HG03159 (cell line): ENCODE measurements around the gene FBXO44.
"Not testable (repeated sequence)": the region's sequence is repeated elsewhere in the genome, so short reads cannot be mapped to it uniquely, and the experiment has no call there.

ENCODE experiments used
- ATAC-seq: cut with Tn5 transposase; IDR thresholded peaks from one replicate; pipeline ENCODE4 v1.9.1; 2021; ENCODE audit warnings: mild to moderate bottlenecking, moderate library complexity; ENCODE audit not compliant: unreplicated experiment

The FBXO44 gene

DNA sequence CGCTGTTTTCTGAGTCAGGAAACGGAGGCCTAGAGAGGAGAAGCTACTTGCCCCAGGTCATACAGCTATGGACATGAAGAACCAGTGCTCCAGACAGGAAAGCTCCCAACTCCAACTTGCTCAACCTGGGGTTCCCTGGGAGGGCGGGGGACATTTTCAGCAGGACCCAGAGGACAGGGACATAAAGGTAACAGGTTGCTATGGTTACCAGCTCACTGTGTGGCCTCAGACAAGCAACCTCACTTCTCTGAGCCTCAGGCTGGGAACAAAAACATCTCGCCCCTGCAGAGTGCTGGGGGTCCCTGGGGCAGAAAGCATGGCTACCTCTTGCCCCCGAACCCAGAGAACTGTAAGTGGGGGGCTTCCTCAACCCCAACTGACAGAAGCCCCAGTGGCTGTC, 16.6 kb upstream of the FBXO44 start:
- no peak for ATAC-seq

DNA sequence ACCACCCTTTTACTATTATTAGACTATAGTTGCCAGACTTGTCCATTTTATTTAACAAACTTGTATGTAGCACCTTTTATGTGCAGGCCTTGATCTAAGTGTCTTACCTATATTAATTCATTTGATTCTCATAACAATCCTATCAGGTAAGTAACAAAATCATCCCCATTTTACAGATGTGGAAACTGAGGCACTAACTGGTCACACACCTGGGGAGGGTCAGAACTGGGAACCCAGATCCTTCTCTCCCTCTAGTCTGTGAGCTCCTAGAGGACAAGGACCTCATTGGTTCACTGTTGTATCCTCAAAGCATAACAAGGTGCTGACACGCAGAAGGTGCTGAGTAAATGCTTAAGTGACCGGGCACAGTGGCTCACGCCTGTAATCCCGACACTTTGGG, 15.3 kb upstream of the FBXO44 start:
- ATAC-seq: no peak

DNA sequence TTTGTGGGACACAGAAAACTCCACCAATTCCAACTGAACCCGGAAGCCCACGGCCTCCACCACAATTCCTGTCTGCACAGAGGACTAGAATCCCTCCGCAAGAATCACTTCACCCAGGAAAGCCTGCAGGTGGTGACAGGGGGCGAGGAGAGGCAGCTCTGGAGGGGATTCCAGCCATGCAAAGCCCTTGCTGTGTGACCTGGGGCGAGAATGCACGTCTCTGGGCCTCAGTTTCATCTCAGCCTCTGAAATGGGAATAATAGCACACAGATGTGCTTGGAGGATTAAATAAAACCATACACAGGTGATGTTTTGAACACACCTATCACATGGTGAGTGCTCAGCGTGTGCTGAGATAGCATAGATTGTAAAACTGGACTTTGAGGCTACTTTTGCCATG, 14.6 kb upstream of the FBXO44 start:
- no peak for ATAC-seq

DNA sequence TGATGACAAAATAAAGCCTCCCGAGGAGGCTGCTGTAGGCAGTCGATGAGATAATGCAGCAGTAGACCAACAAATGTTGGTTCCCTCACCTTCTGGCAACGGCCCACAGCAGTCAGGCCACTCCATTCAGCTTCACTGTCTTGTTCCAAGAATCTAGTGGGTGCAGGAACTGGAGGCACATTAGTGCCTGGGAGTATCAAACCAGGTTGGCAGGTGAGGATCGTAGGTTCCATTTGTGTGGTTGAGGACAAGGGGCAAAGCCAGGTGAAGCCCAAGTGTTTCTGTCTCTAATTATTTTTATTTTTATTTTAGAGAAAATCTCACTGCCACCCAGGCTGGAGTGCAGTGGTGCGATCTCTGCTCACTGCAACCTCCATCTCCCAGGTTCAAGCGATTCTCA, 13.7 kb upstream of the FBXO44 start:
- no peak for ATAC-seq

DNA sequence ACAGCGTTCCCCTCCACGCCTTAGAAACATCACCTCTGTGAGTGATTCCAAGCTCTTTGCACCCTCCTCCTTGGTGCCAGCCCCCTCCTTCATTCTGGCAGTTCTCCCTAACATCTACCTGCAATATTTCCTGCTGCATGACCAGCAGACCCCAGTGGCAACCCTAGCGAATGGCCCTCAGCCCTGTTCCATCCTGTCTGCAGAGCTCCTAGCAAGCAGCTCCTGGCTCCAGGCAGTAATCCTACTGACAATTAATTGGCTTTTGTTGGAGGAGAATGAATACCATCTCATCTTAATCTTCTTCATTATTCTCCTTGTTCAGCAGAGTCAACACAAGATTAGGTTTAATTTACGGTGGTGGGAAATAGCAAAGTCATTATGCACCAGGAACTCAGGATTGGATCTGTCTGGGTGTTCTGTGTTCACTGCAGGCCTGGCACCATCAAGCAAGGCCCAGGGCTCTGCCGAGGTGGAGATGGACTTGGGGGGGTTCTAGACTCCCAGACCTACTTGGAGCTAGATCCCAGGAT, 12.8 kb upstream of the FBXO44 start:
- ATAC-seq: no peak

DNA sequence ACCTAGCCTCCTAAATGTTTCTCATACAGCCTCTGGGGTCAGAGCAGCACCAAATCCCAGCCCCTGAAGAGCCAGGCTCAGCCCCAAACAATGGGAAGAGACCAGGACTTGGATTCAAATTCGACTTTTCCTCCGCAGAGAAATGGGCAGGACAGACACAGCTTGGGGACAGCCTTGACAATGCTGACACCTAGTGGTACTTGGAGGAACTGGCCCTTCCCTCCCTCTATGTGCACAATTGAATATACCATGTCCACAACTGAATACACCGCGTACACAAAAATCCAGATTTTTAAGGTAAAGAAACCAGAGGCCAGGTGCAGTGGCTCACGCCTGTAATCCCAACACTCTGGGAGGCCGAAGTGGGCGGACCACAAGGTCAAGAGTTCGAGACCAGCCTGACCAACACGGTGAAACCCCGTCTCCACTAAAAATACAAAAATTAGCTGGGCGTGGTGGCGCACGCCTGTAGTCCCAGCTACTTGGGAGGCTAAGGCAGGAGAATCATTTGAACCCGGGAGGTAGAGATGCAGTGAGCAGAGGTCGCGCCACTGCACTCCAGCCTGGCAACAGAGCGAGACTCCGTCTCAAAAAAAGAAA, 12.2 kb upstream of the FBXO44 start:
- not testable (repeated sequence) for ATAC-seq

DNA sequence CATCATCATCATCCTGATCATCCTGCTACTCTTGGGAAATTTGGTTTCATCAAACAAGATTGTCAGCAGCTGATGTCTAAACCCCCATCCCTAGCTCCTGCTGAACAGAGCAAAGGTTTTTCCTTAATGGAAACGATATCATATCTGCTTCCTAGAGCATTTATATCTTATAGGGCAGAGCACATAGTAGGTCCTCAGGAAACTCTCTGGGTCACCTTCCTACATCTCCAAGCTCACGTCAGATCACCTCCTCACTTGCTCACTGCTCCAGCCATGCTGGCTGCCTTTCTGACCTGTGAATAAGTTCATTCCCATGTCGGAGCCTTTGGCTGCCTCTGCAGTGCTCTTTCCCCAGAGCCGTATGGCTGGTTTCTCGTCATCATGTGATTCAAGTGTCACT, 10.9 kb upstream of the FBXO44 start:
- no peak for ATAC-seq

DNA sequence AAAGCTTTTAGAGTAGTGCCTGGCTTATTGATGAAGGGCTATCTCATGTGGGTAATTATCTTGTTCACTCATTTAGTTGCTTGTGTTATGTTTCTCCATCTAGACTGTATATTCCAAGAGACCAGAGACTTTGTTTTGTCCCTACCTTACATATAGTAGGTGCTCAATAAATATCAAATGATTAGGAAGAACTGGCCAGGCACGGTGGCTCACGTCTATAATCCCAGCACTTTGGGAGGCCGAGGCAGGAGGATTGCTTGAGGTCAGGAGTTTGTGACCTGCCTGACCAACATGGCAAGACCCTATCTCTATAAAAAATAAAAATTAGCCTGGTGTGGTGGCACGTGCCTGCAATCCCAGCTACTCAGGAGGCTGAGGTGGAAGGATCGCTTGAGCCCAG, 9.4 kb upstream of the FBXO44 start:
- no peak for ATAC-seq

DNA sequence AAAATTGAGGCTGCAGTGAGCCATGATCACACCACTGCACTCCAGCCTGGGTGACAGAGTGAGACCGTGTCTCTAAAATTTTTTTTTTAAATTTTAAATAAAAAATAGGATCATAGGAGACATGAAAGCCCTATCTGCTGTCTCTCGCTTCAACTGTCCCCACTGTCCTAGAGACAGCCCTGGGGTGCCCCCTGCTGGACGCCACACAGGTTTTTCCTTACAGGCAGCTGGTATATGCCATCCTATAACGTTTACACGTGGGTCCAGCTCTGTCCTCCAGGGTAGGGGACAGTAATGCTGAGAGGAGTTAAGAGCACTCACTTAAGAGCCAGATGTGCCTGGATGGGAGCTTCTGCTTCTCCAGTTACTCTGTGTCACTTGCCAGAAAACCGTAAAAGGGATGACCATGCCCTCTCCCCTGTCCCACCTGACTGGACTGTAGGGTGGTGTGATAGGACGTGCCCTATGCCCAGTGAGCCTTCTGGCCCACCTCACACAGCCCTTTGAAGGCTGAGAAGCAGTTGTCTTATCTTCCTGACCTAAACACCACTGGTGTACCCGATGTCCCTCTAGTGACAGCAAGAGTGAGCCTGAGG, 8.9 kb upstream of the FBXO44 start:
- no peak for ATAC-seq

DNA sequence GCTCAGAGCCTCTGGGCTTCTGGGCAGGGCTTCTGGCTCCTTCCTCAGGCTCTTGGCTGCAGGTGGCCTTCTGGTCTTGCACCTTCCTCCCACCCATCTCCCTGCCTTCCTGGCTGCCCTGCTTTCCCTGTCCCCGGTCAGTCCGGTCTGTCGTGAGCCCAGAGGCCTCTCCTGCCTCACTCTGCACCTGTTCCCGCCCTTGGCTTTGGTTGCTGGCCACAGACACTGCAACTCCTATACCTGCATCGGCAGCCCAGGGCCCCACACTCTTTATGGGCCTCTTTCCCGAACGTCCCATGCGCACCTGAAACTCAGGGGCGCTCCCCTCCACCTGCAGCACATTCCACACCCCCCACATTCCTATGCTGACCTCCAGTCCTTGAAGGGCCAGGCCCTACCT, 8.4 kb upstream of the FBXO44 start:
- ATAC-seq: no peak

DNA sequence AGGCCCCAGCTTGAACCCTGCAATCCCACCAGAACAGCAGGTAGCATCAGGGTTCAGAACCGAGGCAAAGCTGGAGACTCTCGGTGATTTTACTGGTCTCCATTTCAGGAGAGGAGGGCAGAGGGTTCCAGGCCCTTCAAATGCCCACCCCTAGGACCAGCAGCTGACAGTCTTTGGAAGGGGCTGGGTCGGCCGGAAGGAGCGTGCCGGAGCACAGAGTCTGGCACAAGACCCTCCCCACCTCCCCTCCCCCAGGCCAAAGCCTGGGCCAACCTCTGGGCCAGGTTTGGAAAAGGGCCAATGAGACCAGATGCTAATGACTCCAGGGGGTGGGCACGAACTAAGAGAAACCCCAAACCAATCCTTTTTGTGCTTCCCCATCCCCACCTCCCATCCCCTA, 7.3 kb upstream of the FBXO44 start:
- ATAC-seq: no peak

DNA sequence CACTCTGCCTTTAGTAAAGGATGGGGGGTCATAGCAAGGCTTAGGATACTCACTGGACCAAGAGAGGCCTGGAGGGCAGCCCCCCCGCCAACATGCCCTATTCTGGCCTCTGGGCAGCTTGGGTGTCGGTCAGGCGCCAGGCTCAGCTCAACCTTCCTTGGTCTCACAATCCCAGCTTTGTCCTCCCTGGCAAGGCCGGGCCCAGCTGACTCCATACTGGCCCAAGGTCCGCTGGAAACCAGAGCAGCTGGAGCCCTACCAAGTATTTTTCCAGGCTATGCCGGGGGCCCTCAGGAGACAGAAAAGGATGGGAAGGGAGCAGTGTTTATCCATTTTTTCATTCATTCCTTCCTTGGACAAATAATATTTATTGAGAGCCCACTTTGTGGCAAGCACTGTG, 6.6 kb upstream of the FBXO44 start:
- no peak for ATAC-seq

DNA sequence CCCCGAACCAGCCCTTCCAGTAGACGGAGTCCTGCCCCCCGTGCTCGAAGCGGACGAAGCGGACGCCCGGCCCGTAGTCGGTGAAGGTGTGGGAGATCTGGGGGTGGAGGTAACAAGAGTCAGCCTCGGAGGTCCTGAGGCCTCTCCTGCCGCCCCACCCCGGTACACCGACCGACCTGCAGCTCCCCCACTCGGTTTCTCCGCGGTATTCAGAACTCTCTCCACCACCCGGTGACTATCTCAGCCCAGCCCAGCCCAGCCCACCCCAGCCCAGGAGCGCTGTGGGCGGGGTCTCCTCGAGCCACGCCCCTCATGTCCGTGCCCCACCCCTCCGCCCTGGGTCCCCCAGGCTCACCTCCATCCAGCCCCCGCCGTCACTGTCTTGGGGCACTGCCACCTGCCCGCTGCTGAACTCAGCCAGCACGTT, 5.9 kb upstream of the FBXO44 start:
- no peak for ATAC-seq

DNA sequence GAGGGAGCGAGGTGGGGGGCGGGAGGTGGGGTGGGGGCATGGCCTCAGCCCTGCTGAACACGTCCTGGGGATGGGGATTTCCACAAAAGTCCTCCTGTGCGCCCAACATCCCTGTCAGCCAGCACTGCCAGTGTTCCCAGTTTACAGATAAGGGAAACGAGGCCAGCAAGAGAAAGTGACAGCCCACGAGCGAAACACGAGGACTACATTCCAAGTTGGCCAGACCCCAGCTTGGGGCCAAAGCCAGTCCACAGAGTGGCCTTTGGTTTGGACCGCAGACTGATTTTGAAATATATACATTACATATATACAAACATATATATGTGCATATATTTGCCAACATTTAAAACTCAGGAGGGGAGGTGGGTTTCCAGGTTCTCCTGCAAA, 5.4 kb upstream of the FBXO44 start:
- no peak for ATAC-seq

DNA sequence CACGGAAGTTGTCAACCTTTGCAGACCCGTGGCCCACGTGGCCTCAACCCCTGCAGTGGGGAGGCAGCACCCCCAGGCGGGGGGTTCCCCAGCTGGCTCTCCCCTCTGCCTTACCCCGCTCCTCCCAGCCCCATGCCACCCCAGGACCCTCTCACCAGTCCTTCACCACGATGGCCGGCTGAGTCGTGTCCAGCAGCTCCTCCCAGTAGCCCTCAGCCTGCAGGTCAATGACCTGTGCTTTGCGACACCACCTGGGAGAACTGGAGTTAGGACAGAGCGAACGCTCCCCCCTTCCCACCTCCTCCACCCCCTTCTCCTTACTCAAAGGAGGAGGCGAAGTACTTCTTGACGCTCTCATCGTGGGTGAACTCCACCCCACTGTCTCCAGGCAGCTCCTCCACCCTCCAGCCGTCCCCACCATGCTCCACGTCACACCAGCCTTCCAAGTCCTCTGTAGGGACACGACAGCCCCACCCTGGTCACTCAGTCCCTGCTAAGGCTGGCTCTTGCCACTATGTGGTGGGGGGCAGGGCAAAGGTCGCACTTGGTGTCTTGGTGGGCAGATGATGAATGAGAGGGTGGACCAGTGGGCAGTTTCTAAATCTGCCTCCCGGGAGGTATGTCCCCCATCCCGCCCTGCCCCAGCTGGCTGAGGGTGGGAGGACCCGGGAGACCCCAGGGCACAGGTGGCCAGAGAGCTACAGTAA, 4.9 kb upstream of the FBXO44 start:
- ATAC-seq: no peak

DNA sequence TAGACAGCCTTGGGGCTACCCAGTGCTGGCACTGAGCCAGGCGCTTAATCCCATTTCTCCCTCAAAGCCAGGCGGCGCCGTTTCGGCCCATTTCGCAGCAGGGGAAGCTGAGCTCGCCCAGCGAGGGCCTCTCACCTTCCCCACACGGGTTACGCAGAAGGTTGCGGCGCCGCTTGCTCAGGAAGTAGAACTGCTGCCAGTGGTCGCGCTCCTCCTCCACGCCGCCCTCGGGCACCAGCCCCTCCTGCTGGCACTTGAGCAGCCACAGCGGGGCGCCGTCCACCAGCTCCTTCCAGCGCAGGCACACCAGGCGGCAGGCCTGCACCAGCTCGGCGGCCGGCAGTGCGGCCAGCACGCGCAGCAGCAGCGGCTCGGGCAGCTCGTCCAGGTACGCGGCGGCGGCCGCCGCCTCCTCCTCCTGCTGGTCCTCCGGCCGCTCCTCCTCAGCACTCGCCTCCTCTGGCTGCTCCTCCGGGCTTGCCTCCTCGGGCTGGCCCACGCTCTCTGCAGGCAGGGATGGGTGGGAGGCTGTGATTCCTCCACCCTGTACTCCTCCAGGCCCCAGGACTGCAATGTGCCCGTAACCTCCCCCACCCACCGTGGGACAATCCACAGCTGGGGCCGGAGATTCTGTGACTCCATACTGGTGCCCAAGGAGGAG, 4.2 kb upstream of the FBXO44 start:
- ATAC-seq: no peak

DNA sequence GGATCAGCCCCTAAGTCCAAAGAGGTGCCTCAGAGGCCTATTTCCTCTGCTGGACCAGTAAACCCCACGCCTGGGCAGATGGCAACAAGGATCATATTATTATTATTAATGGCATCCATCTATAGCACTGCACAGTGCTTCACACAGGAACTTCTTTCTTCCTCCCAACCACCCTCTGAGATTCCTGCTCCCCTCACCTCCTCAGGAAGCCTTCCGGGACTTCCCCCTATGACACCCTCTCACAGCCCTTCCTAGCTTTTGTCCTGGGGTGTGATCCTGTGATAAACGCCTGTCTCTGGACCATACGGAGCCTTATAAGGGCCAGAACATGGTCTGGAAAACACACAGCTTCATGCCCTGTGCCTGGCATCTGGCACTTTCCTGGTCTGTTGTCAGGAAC, 3.7 kb upstream of the FBXO44 start:
- ATAC-seq: no peak

DNA sequence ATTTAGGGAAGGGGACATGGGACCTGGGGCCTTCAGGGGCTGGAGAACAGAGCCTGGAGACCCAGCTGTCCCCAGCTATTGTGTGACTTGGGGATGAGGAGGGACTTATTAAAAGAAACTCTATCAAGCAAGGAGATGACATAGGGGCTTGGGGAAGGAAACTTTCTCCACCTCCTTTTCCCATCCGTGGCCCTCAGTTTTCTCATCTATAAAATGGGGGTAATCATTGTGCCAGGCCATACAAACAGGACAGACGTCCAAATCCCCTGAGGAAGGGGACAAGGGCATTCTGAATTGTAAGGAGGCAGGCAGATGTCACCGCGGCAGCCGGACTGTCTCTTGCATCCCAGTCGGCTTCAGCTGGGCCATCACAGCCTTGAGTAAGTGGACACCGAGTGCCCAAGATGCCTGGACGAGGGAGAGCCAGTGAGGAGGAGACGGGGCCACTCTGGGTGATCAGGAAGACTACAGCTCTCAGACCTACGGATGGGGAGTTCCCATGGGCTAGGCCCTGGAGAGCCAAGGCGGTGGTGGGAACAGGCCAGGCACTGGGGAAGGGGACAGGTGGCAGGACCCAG, 2.4 kb upstream of the FBXO44 start:
- ATAC-seq: no peak

DNA sequence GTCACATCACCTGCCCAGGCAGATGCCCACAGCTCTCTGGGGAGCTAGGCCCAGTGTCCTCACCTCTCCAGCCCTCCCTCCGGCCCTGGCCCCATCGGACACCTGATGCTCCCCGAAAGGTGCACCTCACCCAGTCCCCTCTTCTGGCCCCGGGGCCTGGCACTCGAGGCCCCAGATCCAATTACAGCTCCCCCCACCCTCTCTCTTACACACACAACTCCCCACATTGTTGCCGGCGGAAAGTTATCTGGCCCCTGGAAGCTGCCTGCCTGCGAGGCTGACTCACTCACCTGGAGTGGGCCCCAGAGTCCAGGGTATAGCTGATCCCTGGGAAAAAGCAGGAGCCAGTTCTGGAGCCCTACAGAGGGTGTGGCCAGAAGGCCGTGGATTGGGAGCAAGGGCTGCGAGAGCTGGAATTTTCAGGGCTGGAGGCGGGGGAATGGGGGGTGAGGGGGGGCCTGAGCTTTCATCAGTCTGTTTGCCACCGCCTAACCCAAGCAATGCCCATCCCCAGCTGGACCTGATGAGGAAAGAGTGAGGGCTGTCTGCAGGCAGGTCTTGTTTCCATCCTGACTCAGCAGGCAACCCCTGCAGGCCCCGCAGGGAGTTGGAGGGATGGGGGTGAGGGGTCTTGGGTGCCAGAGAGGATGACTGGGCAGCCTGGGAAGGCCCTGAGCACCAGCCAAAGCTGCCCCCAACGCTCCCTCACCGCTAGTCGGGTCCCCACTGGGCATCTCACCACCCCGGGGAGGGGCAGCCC, 1.4 kb upstream of the FBXO44 start:
- ATAC-seq: no peak

DNA sequence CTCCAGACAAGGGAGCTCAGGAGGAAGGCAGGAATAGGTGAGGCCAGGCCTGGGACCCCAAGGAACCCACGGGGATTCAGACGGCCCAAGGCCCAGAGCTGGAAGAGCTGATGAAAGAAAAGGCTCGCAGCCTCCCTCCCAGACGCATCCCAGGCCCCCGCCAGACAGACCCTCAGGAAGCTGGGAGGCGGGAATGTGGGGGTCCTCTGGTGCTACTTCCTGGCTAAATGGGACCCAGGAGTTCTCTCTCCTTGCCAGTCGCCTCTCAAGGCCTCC, 878 bp upstream of the FBXO44 start:
- no peak for ATAC-seq
